K562 (cell line): Measurements from ENCODE around the gene ST6GALNAC3. TPM values are rescaled to one million over a fixed set of nuclear protein-coding genes. Genes with fewer than 3 reads are reported as not detected.

Experiments used
- ATAC-seq: fragments of 200-7000 bp; cut with Tn5 transposase; 3 replicates; pipeline ENCODE4 v1.9.1; 2020; ENCODE audit warnings: moderate library complexity
- BruUV-seq: library from RNA; stranded (reverse); fragments of 400-500 nt; replicated peaks from 2 replicates; lab custom pipeline; 2021; lab: Mats Ljungman, UMichigan
- CTCF ChIA-PET: fragments of 300-600 bp; formaldehyde crosslinking; extraction: SDS; loops from one replicate; lab custom pipeline; 2021; ENCODE audit warnings: low intra/inter-chr PET ratio; lab: Yijun Ruan, JAX
- POLR2A ChIA-PET: fragments of 300-600, 350-650 bp; sonication (Branson Sonifier 250); formaldehyde crosslinking; extraction: SDS; loops from one replicate; lab custom pipeline; 2021; ENCODE audit warnings: antibody characterized with exemption, inconsistent platforms; lab: Yijun Ruan, JAX
- DNase-seq, 4 experiments: peaks; one replicate each; pipeline versions ENCODE4 v3.0.0 to v3.0.0-alpha.2; 2011 to 2018; ENCODE audit warnings: low spot score in 3 of 4, mixed read lengths in 3 of 4; ENCODE audit errors: extremely low read depth in 1 of 4
- FAIRE-seq: peaks from 2 replicates; lab custom pipeline; 2011; peaks lifted over from hg19 to GRCh38; lab: Jason Lieb, UNC
- H2AFZ ChIP-seq: 2 replicates; pipeline ENCODE4 v1.6.0; 2011; ENCODE audit warnings: low read depth, low read length, control low read depth, inconsistent platforms
- H3K27ac ChIP-seq: fragments of 200-600 bp; 3 replicates; pipeline ENCODE4 v1.8.0; 2011; ENCODE audit warnings: low read depth, mild to moderate bottlenecking, control low read depth, inconsistent platforms, low read length, moderate library complexity, mixed read lengths; ENCODE audit errors: extremely low read depth
- H3K27me3 ChIP-seq, 2 experiments: fragments of 300-600 bp in 1 of 2; 2 replicates in 1 of 2; 3 replicates in 1 of 2; pipeline versions ENCODE4 v1.6.0 to v1.8.0; 2011; ENCODE audit warnings: inconsistent platforms in 2 of 2, low read length in 2 of 2, mild to moderate bottlenecking in 1 of 2, mixed read lengths in 1 of 2, moderate library complexity in 1 of 2; ENCODE audit not compliant: control insufficient read depth in 2 of 2, insufficient read depth in 2 of 2
- H3K36me3 ChIP-seq: fragments of 300-600 bp; 3 replicates; pipeline ENCODE4 v1.8.0; 2011; ENCODE audit warnings: mild to moderate bottlenecking, low read length, inconsistent platforms; ENCODE audit not compliant: control insufficient read depth, insufficient read depth
- H3K4me1 ChIP-seq, 2 experiments: fragments of 200-600 bp in 1 of 2; replicated peaks in 1 of 2; 2 replicates in 1 of 2; 3 replicates in 1 of 2; pipeline versions ENCODE4 v1.5.1 to v1.8.0; 2011; ENCODE audit warnings: inconsistent platforms in 2 of 2, low read length in 2 of 2, mild to moderate bottlenecking in 1 of 2, mixed read lengths in 1 of 2, moderate library complexity in 1 of 2; ENCODE audit not compliant: control insufficient read depth in 2 of 2, insufficient read depth in 2 of 2
- H3K4me2 ChIP-seq: 2 replicates; pipeline ENCODE4 v1.6.1; 2011; ENCODE audit warnings: low read length, control low read depth, inconsistent platforms, mixed read lengths; ENCODE audit not compliant: insufficient read depth
- H3K4me3 ChIP-seq: fragments of 200-600 bp; sonication (generic), shearing (Covaris generic); 2 replicates; pipeline ENCODE4 v1.5.1; 2016; ENCODE audit warnings: control low read depth, inconsistent platforms
- H3K79me2 ChIP-seq: fragments of 200-600 bp; 3 replicates; pipeline ENCODE4 v1.8.0; 2011; ENCODE audit warnings: low read length, inconsistent platforms; ENCODE audit not compliant: control insufficient read depth, insufficient read depth
- H3K9ac ChIP-seq, 2 experiments: 2 replicates each; pipeline versions ENCODE4 v1.6.0 to v1.6.1; 2011; ENCODE audit warnings: low read depth in 2 of 2, low read length in 2 of 2, control low read depth in 1 of 2, inconsistent platforms in 1 of 2, mild to moderate bottlenecking in 1 of 2, mixed read lengths in 1 of 2; ENCODE audit not compliant: insufficient read depth in 1 of 2
- H3K9me1 ChIP-seq: one replicate; pipeline ENCODE4 v1.6.0; 2011; ENCODE audit warnings: inconsistent platforms, mild to moderate bottlenecking, low read length, moderate library complexity; ENCODE audit not compliant: control insufficient read depth, insufficient read depth
- H3K9me3 ChIP-seq: replicated peaks from 2 replicates; pipeline ENCODE4 v1.5.1; 2011; ENCODE audit warnings: low read depth, low read length, inconsistent platforms; ENCODE audit not compliant: control insufficient read depth, insufficient read depth
- H4K20me1 ChIP-seq: replicated peaks from 2 replicates; pipeline ENCODE4 v1.6.1; 2011; ENCODE audit warnings: low read length, inconsistent platforms, mixed read lengths; ENCODE audit not compliant: control insufficient read depth, insufficient read depth
- ARID4B ChIP-seq: sonication (generic); formaldehyde crosslinking; IDR thresholded peaks from 2 replicates; pipeline ENCODE4 v1.8.0; 2022; ENCODE audit warnings: mild to moderate bottlenecking, missing genetic modification reagents
- COPS2 ChIP-seq: fragments of 450-650 bp; conservative IDR thresholded peaks from 2 replicates; pipeline ENCODE4 v1.6.1; 2016; ENCODE audit warnings: mild to moderate bottlenecking, moderate library complexity
- ETV5 ChIP-seq: sonication (generic); formaldehyde crosslinking; IDR thresholded peaks from 2 replicates; pipeline ENCODE4 v1.4.0; 2020; ENCODE audit warnings: low read depth, mild to moderate bottlenecking, missing genetic modification reagents
- ETV6 ChIP-seq, 3 experiments: fragments of 150-350 bp in 1 of 3; sonication (generic) in 1 of 3; formaldehyde crosslinking in 1 of 3; IDR thresholded peaks; 2 replicates each; pipeline versions ENCODE4 v1.6.1 to v1.8.0; 2014 to 2022; ENCODE audit warnings: borderline replicate concordance in 2 of 3, low read depth in 2 of 3, antibody characterized with exemption in 1 of 3, low read length in 1 of 3, mild to moderate bottlenecking in 1 of 3, missing genetic modification reagents in 1 of 3
- HLTF ChIP-seq: fragments of 450-650 bp; IDR thresholded peaks from 2 replicates; pipeline ENCODE4 v1.6.1; 2016
- NFXL1 ChIP-seq: fragments of 450-650 bp; formaldehyde crosslinking; IDR thresholded peaks from 2 replicates; pipeline ENCODE4 v1.4.0; 2021; ENCODE audit warnings: mild to moderate bottlenecking
- SMAD3 ChIP-seq: fragments of 450-650 bp; formaldehyde crosslinking; conservative IDR thresholded peaks from 2 replicates; pipeline ENCODE4 v1.4.0; 2020; ENCODE audit warnings: mild to moderate bottlenecking
- TGIF2 ChIP-seq: sonication (generic); formaldehyde crosslinking; IDR thresholded peaks from 2 replicates; pipeline ENCODE4 v1.8.1; 2022; ENCODE audit warnings: mild to moderate bottlenecking, missing genetic modification reagents, moderate library complexity
- ZBTB26 ChIP-seq: fragments of 450-650 bp; formaldehyde crosslinking; IDR thresholded peaks from 2 replicates; pipeline ENCODE4 v1.4.0; 2022; ENCODE audit warnings: missing genetic modification characterization
- ZNF696 ChIP-seq: fragments of 250-450 bp; sonication (Bioruptor Pico); conservative IDR thresholded peaks from 2 replicates; pipeline ENCODE4 v1.4.0; 2020; ENCODE audit warnings: mild to moderate bottlenecking, moderate library complexity
- WGBS: fragments of 100-300 bp; shearing (Covaris generic); methylation state at CpG from one replicate; pipeline ENCODE4 v1.1.6; 2016; ENCODE audit warnings: low coverage, mixed read lengths; ENCODE audit not compliant: insufficient coverage; ENCODE audit errors: missing lambda C conversion rate; 5-methylcytosine and 5-hydroxymethylcytosine counted together
- in situ Hi-C: fragments of 300-500 bp; cut with MboI; formaldehyde crosslinking; loops from 4 replicates; pipeline ENCODE4 v1.15.0; 2018; ENCODE audit warnings: inconsistent platforms, mixed read lengths
- intact Hi-C: fragments of 100-400 bp; cut with micrococcal nuclease; formaldehyde crosslinking; loops from 2 replicates; pipeline ENCODE4 v1.14.2; 2022
- polyA plus RNA-seq, 8 experiments: library from polyadenylated mRNA; depleted of rRNA in 4 of 8; stranded (reverse) in 5 of 8; unstranded in 3 of 8; fragments of >200 nt; fragmentation: Nextera tagmentation in 2 of 8; fragmentation: Illumina TruSeq in 1 of 8; extraction: Ambion mirVana in 2 of 8; extraction: Trizol in 1 of 8; gene quantifications; 2 replicates each; pipeline versions ENCODE4 v1.2.1 to v1.2.3, GENCODE V29; 2011 to 2014; ENCODE audit warnings: inconsistent platforms in 1 of 8, missing spikeins in 1 of 8
- total RNA-seq, 7 experiments: library from RNA; depleted of rRNA in 6 of 7; stranded (reverse); fragments of >200 nt in 6 of 7; fragmentation: Illumina TruSeq in 2 of 7; extraction: Trizol in 2 of 7; gene quantifications; 2 replicates each; pipeline versions ENCODE4 v1.2.1 to v1.2.3, GENCODE V29; 2011 to 2021; ENCODE audit warnings: low replicate concordance in 1 of 7

ST6GALNAC3 gene
- total and polyA plus RNA-seq, 9 of the 15 experiments (the other 6 are each of a cell fraction or from before 2014, with no cell fraction given) = 0.04 to 0.29 (median 0.18) TPM; not detected in 6

- no peaks in the 10 kb centered on the region for H3K79me2 ChIP-seq
- H3K36me3 ChIP-seq = no peaks in the 10 kb centered on the region
- H3K4me3 ChIP-seq = no peak overlapping the region
- 0% methylated on average over 3 of the region's 3 CpGs for WGBS
- no peaks in the 10 kb centered on the region for H3K9me3 ChIP-seq
- intact Hi-C loops = no loop called here
- H2AFZ ChIP-seq = no peak overlapping the region
- in situ Hi-C loops = no loop called here
- no peaks in the 10 kb centered on the region for H3K27me3 ChIP-seq
- H3K27ac ChIP-seq = no peak overlapping the region
- ATAC-seq (no peak), DNase-seq (no peak), FAIRE-seq (no peak)
- POLR2A ChIA-PET = no interaction called here
- H3K4me2 ChIP-seq = no peak overlapping the region
- H4K20me1 ChIP-seq = no peaks in the 10 kb centered on the region
- no peak overlapping the region for H3K9ac ChIP-seq
- BruUV-seq = no TSS peak
- CTCF ChIA-PET = no interaction called here
- no peaks in the 10 kb centered on the region for H3K4me1 ChIP-seq
- no peak for TF ChIP-seq ARID4B (CRISPR knock-in tag)
- TF ChIP-seq NFXL1 = no peak
- TF ChIP-seq ETV6 (IDR thresholded peaks at IDR 0.05; ENCODE audit: borderline replicate concordance in 1 of 2, low read depth in 2 of 2, low read length in 1 of 2) = no peak
- no peak for TF ChIP-seq ETV6 (CRISPR knock-in tag; IDR thresholded peaks at IDR 0.05; ENCODE audit: borderline replicate concordance)
- no peak for TF ChIP-seq HLTF
- TF ChIP-seq ZBTB26 (CRISPR knock-in tag) = no peak
- TF ChIP-seq ETV5 (CRISPR knock-in tag) = no peak
- TF ChIP-seq TGIF2 (CRISPR knock-in tag) = no peak
- TF ChIP-seq COPS2 = no peak
- no peak for TF ChIP-seq SMAD3 (CRISPR knock-in tag)
- no peak for TF ChIP-seq ZNF696 (CRISPR knock-in tag)
- H3K9me1 ChIP-seq = no peaks in the 10 kb centered on the region
Observed at GRCh38 chr1:76430531-76430930, 356.0 kb downstream of the ST6GALNAC3 start.
